ENCODE measurements around the gene ARHGDIA. TPM values are rescaled to one million over a fixed set of nuclear protein-coding genes. Genes with fewer than 3 reads are reported as not detected.

ARHGDIA gene
- total RNA-seq, 4 donors from 2014 or later: 190 to 484 (median 237) TPM

DNA sequence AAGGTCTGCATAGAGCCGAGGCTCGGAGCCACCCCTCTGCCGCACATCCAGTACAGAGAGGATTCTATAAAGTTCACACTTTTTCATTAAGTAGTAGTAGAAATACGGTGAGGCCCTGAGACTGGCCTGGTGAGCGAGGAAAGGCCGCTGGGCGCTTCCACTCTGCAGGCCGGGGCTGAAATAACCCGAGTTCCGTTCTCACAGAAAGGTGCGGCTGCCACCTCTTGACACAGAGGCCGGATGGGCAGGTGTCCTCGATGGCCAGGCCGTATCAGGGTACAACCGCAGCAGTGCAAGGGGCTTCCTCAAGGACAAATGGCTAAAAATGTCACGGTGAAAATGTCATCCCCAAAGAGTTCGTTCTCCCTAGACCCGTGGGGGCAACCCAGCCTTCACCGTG is 40.8 kb upstream of the ARHGDIA start:
- Histone ChIP-seq H3K27ac (peak overlapping the region; percentile 65 to 95 (median 82)), H3K9me3 (no peaks in the 10 kb centered on the region), H3K4me1 (peaks cover 0 to 35% (median 20%) of the 10 kb centered on the region in 4 donors), H3K27me3 (no peaks in the 10 kb centered on the region), H3K4me3 (peak overlapping the region in 1 of 4 donors; percentile 28), H3K36me3 (peaks cover 0 to 67% (median 11%) of the 10 kb centered on the region in 3 donors)
- DNase-seq (ENCODE audit: low spot score in 2 of 2): no peak
- 90 to 91% methylated on average over 19 of the region's 19 CpGs for WGBS, 2 donors
- no peak for TF ChIP-seq POLR2A (IDR thresholded peaks at IDR 0.05)
- no peak for TF ChIP-seq EP300 (IDR thresholded peaks at IDR 0.05)
- TF ChIP-seq, protein P1, sequence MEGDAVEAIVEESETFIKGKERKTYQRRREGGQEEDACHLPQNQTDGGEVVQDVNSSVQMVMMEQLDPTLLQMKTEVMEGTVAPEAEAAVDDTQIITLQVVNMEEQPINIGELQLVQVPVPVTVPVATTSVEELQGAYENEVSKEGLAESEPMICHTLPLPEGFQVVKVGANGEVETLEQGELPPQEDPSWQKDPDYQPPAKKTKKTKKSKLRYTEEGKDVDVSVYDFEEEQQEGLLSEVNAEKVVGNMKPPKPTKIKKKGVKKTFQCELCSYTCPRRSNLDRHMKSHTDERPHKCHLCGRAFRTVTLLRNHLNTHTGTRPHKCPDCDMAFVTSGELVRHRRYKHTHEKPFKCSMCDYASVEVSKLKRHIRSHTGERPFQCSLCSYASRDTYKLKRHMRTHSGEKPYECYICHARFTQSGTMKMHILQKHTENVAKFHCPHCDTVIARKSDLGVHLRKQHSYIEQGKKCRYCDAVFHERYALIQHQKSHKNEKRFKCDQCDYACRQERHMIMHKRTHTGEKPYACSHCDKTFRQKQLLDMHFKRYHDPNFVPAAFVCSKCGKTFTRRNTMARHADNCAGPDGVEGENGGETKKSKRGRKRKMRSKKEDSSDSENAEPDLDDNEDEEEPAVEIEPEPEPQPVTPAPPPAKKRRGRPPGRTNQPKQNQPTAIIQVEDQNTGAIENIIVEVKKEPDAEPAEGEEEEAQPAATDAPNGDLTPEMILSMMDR (IDR thresholded peaks at IDR 0.05): no peak

GRCh38 chr17:81911277-81911961 is 40.3 kb upstream of the ARHGDIA start, which contains the start of gene PCYT2:
Gene PCYT2 (minus strand): TSS chr17:81911399. CDS start chr17:81911355, 44 bp downstream.
- TF ChIP-seq POLR2A (IDR thresholded peaks at IDR 0.05) (peak in 1 of 2 donors; percentile 77), EP300 (IDR thresholded peaks at IDR 0.05) (no peak)
- TF ChIP-seq, protein P1 (IDR thresholded peaks at IDR 0.05): peak in 1 of 5 experiments; percentile 8
- 4 to 10% methylated on average over 27 to 65 of the region's 84 CpGs for WGBS, 2 donors
- no peaks in the 10 kb centered on the region for H3K27me3 ChIP-seq
- no peaks in the 10 kb centered on the region for H3K9me3 ChIP-seq
- peak within 1 kb of the TSS; percentile 65 to 95 (median 86) for H3K27ac ChIP-seq
- H3K36me3 ChIP-seq: peaks cover 0 to 73% (median 11%) of the 10 kb centered on the region in 3 donors
- peaks cover 0 to 29% (median 15%) of the 10 kb centered on the region in 4 donors for H3K4me1 ChIP-seq
- peak; percentile 77 to 81 for DNase-seq (ENCODE audit: low spot score in 2 of 2)
- peak within 1 kb of the TSS; percentile 71 to 89 (median 77) for H3K4me3 ChIP-seq

DNA sequence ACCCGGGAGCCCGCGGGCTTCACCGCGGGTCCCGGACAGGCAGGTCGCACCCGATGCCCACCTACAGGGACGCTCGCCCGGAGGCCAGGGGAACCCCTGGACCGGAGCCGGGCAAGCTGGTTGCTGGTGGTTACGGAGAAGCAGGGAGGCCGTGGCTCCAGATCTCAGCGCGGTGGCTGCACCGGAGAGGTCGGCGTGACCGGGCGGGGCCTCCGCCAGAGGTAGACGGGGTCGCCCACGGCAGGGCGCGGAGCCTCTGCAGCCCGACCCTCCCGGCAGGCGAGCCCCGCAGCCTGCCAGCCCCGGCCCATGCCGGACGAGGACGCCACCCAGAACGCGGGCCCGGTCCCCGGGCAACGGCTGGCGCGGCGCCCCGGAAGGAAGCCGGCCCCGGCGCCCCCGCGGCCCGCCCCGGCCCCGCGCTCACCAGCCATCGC is 39.7 kb upstream of the ARHGDIA start:
- no peaks in the 10 kb centered on the region for H3K9me3 ChIP-seq
- DNase-seq (ENCODE audit: low spot score in 2 of 2): no peak
- TF ChIP-seq EP300 (IDR thresholded peaks at IDR 0.05): no peak
- TF ChIP-seq, protein P1 (IDR thresholded peaks at IDR 0.05): no peak
- no peak for TF ChIP-seq POLR2A (IDR thresholded peaks at IDR 0.05)
- H3K36me3 ChIP-seq: peaks cover 0 to 77% (median 11%) of the 10 kb centered on the region in 3 donors
- H3K27ac ChIP-seq: peak overlapping the region; percentile 50 to 84 (median 78)
- peak overlapping the region; percentile 71 to 89 (median 77) for H3K4me3 ChIP-seq
- no peaks in the 10 kb centered on the region for H3K27me3 ChIP-seq
- peaks cover 0 to 25% (median 15%) of the 10 kb centered on the region in 4 donors for H3K4me1 ChIP-seq
- WGBS, 2 donors: 1% methylated on average over 21 of the region's 55 CpGs; no CpG with 5 or more reads in 1 of the 2 donors

GRCh38 chr17:81909966-81910839 is 39.1 kb upstream of the ARHGDIA start:
- H3K36me3 ChIP-seq: peaks cover 0 to 77% (median 11%) of the 10 kb centered on the region in 3 donors
- no peak for DNase-seq (ENCODE audit: low spot score in 2 of 2)
- H3K9me3 ChIP-seq: no peaks in the 10 kb centered on the region
- TF ChIP-seq, protein P1 (IDR thresholded peaks at IDR 0.05): no peak
- no peak for TF ChIP-seq EP300 (IDR thresholded peaks at IDR 0.05)
- no peak for TF ChIP-seq POLR2A (IDR thresholded peaks at IDR 0.05)
- H3K4me1 ChIP-seq: peaks cover 0 to 24% (median 15%) of the 10 kb centered on the region in 4 donors
- 37 to 45% methylated on average over 17 to 23 of the region's 23 CpGs for WGBS, 2 donors
- peak overlapping the region; percentile 71 to 89 (median 77) for H3K4me3 ChIP-seq
- no peaks in the 10 kb centered on the region for H3K27me3 ChIP-seq
- H3K27ac ChIP-seq: peak overlapping the region; percentile 50 to 84 (median 78)
